Measurements from ENCODE around the gene LSM3. TPM values are rescaled to one million over a fixed set of nuclear protein-coding genes. Genes with fewer than 3 reads are reported as not detected.

The LSM3 gene
- total and polyA plus RNA-seq, 9 of the 15 experiments (the other 6 are each of a cell fraction or from before 2014, with no cell fraction given), result 33.8 to 203 (median 61.2) TPM

GRCh38 chr3:14231145-14231990, 52.8 kb downstream of the LSM3 start (continued):
- TF ChIP-seq ZNF280B (CRISPR knock-in tag; IDR thresholded peaks at IDR 0.05) (no peak), SIRT6 (IDR thresholded peaks at IDR 0.05; ENCODE audit: low read depth, low read length) (no peak), ESRRB (CRISPR knock-in tag; IDR thresholded peaks at IDR 0.05; ENCODE audit: borderline replicate concordance) (no peak), THRAP3 (IDR thresholded peaks at IDR 0.05; ENCODE audit: borderline replicate concordance) (no peak), POLR2H (tag; IDR thresholded peaks at IDR 0.05; ENCODE audit: low read depth) (no peak), ZNF146 (CRISPR knock-in tag; IDR thresholded peaks at IDR 0.05; ENCODE audit: unreplicated experiment) (no peak), HNRNPUL1 (IDR thresholded peaks at IDR 0.05; ENCODE audit: low read length) (no peak), ZNF644 (tag; IDR thresholded peaks at IDR 0.05; ENCODE audit: low read depth) (no peak; the same call in 1 of the 2 replicates)
- TF ChIP-seq, protein P1, sequence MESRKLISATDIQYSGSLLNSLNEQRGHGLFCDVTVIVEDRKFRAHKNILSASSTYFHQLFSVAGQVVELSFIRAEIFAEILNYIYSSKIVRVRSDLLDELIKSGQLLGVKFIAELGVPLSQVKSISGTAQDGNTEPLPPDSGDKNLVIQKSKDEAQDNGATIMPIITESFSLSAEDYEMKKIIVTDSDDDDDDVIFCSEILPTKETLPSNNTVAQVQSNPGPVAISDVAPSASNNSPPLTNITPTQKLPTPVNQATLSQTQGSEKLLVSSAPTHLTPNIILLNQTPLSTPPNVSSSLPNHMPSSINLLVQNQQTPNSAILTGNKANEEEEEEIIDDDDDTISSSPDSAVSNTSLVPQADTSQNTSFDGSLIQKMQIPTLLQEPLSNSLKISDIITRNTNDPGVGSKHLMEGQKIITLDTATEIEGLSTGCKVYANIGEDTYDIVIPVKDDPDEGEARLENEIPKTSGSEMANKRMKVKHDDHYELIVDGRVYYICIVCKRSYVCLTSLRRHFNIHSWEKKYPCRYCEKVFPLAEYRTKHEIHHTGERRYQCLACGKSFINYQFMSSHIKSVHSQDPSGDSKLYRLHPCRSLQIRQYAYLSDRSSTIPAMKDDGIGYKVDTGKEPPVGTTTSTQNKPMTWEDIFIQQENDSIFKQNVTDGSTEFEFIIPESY (CRISPR knock-in tag; IDR thresholded peaks at IDR 0.05), result no peak
- TF ChIP-seq, protein P2, sequence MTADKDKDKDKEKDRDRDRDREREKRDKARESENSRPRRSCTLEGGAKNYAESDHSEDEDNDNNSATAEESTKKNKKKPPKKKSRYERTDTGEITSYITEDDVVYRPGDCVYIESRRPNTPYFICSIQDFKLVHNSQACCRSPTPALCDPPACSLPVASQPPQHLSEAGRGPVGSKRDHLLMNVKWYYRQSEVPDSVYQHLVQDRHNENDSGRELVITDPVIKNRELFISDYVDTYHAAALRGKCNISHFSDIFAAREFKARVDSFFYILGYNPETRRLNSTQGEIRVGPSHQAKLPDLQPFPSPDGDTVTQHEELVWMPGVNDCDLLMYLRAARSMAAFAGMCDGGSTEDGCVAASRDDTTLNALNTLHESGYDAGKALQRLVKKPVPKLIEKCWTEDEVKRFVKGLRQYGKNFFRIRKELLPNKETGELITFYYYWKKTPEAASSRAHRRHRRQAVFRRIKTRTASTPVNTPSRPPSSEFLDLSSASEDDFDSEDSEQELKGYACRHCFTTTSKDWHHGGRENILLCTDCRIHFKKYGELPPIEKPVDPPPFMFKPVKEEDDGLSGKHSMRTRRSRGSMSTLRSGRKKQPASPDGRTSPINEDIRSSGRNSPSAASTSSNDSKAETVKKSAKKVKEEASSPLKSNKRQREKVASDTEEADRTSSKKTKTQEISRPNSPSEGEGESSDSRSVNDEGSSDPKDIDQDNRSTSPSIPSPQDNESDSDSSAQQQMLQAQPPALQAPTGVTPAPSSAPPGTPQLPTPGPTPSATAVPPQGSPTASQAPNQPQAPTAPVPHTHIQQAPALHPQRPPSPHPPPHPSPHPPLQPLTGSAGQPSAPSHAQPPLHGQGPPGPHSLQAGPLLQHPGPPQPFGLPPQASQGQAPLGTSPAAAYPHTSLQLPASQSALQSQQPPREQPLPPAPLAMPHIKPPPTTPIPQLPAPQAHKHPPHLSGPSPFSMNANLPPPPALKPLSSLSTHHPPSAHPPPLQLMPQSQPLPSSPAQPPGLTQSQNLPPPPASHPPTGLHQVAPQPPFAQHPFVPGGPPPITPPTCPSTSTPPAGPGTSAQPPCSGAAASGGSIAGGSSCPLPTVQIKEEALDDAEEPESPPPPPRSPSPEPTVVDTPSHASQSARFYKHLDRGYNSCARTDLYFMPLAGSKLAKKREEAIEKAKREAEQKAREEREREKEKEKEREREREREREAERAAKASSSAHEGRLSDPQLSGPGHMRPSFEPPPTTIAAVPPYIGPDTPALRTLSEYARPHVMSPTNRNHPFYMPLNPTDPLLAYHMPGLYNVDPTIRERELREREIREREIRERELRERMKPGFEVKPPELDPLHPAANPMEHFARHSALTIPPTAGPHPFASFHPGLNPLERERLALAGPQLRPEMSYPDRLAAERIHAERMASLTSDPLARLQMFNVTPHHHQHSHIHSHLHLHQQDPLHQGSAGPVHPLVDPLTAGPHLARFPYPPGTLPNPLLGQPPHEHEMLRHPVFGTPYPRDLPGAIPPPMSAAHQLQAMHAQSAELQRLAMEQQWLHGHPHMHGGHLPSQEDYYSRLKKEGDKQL (CRISPR knock-in tag; IDR thresholded peaks at IDR 0.05; ENCODE audit: borderline replicate concordance), result no peak
- TF ChIP-seq, protein P3, sequence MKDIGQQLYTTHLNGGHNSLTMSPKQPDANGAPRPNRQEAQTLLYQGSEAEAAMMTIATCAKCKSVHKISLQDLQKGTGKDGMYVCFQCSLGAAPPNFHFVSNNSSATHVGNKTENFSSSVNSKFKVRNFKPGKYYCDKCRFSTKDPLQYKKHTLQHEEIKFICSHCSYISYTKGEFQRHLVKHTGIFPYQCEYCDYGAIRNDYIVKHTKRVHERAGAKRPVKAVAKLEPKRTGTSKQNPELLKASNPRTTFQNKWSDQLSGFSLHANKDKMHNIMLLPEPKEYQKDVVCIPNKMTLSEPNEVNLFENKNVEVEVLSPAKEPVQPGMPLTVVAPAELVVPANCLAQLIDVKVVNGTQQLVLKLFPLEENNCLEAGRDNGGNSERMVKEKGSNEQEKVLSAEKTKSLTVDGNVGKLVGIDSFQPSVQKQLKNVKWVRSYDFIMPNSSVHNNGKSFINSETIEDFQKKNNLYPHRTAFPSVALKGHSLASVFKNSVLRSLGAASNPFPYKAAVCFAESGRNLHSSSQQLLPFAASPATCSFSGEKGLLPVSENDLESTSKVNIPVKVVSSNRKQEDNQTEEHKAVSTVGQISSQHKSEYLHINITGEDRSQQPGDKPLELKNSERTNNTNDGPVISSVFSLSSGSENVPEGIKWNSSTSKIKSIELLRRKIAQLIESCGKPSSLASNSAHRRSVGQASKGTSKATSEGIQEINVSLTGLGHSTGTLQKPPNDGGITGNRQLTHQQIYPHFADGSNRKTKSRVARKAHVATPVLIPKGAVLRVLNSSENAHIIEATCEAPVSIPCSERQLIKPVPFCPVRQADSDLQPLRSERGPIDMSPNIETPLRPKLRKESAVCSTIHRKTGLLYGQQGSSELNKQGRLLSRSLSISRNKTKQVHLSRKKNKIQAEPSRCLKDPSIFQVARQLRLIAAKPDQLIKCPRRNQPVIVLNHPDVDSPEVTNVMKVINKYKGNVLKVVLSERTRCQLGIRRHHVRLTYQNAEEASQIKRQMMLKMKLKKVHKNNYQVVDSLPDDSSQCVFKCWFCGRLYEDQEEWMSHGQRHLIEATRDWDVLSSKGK (CRISPR knock-in tag; IDR thresholded peaks at IDR 0.05), result no peak
- TF ChIP-seq, protein P4, sequence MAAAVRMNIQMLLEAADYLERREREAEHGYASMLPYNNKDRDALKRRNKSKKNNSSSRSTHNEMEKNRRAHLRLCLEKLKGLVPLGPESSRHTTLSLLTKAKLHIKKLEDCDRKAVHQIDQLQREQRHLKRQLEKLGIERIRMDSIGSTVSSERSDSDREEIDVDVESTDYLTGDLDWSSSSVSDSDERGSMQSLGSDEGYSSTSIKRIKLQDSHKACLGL (CRISPR knock-in tag; IDR thresholded peaks at IDR 0.05; ENCODE audit: borderline replicate concordance, poor library complexity, severe bottlenecking), result no peak

All from K562 (cell line).